Esophagus squamous epithelium (tissue), 4 donors: ENCODE measurements around the gene DAAM1.

Source experiments
- POLR2A ChIP-seq, 4 donors: fragments of 450-650 bp; IDR thresholded peaks; one replicate each; pipeline ENCODE4 v1.6.1; 2017; ENCODE audit warnings: antibody characterized with exemption in 4 of 4, mild to moderate bottlenecking in 4 of 4, moderate library complexity in 3 of 4
- TF ChIP-seq, protein P1 (sequence below), 6 experiments: fragments of 450-650 bp in 4 of 6; fragments of 200-600 bp in 2 of 6; sonication (generic) in 2 of 6; IDR thresholded peaks; one replicate each; pipeline ENCODE4 v1.5.1; 2016 to 2019; ENCODE audit warnings: antibody characterized with exemption in 6 of 6, mild to moderate bottlenecking in 4 of 6, moderate library complexity in 4 of 6

DNA sequence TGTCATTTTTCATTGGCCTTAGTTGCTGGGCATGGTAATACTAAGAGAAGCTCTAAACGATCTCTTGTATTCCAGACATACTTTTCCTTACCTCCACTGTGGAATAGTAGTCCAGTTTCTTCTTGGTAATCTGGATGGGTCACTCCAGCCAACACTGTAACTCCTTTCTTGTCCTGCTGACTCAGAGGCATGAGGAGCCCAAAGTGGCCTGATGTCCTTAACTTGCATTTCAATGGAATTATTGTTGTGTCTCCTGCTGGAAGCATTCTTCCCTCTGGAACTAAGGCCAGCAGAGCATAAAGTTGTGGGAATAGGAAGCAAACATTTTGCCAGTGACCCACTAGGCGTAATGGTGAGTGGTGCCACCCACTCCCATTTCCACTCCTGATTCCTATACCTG lies 33.1 kb downstream of the DAAM1 start:
- TF ChIP-seq, protein P1, sequence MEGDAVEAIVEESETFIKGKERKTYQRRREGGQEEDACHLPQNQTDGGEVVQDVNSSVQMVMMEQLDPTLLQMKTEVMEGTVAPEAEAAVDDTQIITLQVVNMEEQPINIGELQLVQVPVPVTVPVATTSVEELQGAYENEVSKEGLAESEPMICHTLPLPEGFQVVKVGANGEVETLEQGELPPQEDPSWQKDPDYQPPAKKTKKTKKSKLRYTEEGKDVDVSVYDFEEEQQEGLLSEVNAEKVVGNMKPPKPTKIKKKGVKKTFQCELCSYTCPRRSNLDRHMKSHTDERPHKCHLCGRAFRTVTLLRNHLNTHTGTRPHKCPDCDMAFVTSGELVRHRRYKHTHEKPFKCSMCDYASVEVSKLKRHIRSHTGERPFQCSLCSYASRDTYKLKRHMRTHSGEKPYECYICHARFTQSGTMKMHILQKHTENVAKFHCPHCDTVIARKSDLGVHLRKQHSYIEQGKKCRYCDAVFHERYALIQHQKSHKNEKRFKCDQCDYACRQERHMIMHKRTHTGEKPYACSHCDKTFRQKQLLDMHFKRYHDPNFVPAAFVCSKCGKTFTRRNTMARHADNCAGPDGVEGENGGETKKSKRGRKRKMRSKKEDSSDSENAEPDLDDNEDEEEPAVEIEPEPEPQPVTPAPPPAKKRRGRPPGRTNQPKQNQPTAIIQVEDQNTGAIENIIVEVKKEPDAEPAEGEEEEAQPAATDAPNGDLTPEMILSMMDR (IDR thresholded peaks at IDR 0.05) = no peak
- no peak for TF ChIP-seq POLR2A (IDR thresholded peaks at IDR 0.05)
